Mesodermal cell (in vitro differentiated cells): ENCODE measurements around the gene C1orf21.

Source experiments
- H3K27ac ChIP-seq: 2 replicates; pipeline ENCODE4 v1.7.0; 2013; ENCODE audit warnings: mild to moderate bottlenecking, low read depth, low read length, moderate library complexity; ENCODE audit not compliant: severe bottlenecking
- H3K36me3 ChIP-seq: 2 replicates; pipeline ENCODE4 v1.7.1; 2013; ENCODE audit warnings: mild to moderate bottlenecking, low read length, moderate library complexity; ENCODE audit not compliant: control insufficient read depth, insufficient read depth
- H3K4me1 ChIP-seq: one replicate; pipeline ENCODE4 v1.7.1; 2013; ENCODE audit warnings: mild to moderate bottlenecking, low read length; ENCODE audit not compliant: insufficient read depth, control insufficient read depth, poor library complexity, severe bottlenecking
- H3K4me3 ChIP-seq: 2 replicates; pipeline ENCODE4 v1.7.0; 2013; ENCODE audit warnings: low read length, control low read depth, mild to moderate bottlenecking; ENCODE audit not compliant: insufficient read depth, poor library complexity, severe bottlenecking; ENCODE audit errors: extremely low read depth
- H3K9me3 ChIP-seq: 2 replicates; pipeline ENCODE4 v1.7.1; 2013; ENCODE audit warnings: mild to moderate bottlenecking, low read length, moderate library complexity; ENCODE audit not compliant: control insufficient read depth
- WGBS, 2 experiments: methylation state at CpG; one replicate each; pipeline ENCODE4 v1.1.5; 2013; ENCODE audit warnings: missing lambda C conversion rate in 2 of 2; ENCODE audit not compliant: insufficient coverage in 2 of 2; 5-methylcytosine and 5-hydroxymethylcytosine counted together

C1orf21 gene

GRCh38 chr1:184445997-184446396, 59.2 kb downstream of the C1orf21 start:
- Histone ChIP-seq H3K4me3 (no peak overlapping the region), H3K27ac (no peak overlapping the region), H3K4me1 (no peaks in the 10 kb centered on the region), H3K9me3 (no peaks in the 10 kb centered on the region), H3K36me3 (no peaks in the 10 kb centered on the region)
- 90 to 97% methylated on average over 2 of the region's 4 CpGs for WGBS, 2 experiments

GRCh38 chr1:184447651-184448185, 60.9 kb downstream of the C1orf21 start:
- Histone ChIP-seq H3K4me1 (no peaks in the 10 kb centered on the region), H3K36me3 (no peaks in the 10 kb centered on the region), H3K27ac (no peak overlapping the region), H3K9me3 (no peaks in the 10 kb centered on the region), H3K4me3 (no peak overlapping the region)
- WGBS, 2 experiments: 95% methylated on average over 6 of the region's 6 CpGs

DNA sequence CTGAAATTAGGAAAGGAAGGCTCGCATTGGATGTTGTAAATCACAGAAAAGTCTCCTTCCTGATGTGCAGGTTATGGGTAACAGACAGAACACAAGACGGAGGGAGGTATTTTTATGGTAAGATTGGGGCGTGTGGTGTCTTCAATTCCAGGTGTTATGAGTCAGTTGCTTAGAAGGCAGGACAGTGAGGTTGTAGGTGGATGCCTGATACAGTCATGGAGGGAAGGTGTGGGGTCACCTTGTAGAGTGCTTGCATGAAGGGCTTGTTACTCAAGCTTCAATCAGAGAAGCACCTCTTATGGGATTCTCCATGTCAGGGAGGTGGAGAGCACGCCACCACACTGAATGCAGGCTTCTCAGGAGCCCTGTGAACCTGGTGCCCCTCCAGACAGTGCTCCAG, 63.1 kb downstream of the C1orf21 start:
- Histone ChIP-seq H3K4me3 (no peak overlapping the region), H3K9me3 (no peaks in the 10 kb centered on the region), H3K4me1 (no peaks in the 10 kb centered on the region), H3K36me3 (no peaks in the 10 kb centered on the region), H3K27ac (no peak overlapping the region)
- WGBS, 2 experiments: 92 to 97% methylated on average over 4 of the region's 4 CpGs

DNA sequence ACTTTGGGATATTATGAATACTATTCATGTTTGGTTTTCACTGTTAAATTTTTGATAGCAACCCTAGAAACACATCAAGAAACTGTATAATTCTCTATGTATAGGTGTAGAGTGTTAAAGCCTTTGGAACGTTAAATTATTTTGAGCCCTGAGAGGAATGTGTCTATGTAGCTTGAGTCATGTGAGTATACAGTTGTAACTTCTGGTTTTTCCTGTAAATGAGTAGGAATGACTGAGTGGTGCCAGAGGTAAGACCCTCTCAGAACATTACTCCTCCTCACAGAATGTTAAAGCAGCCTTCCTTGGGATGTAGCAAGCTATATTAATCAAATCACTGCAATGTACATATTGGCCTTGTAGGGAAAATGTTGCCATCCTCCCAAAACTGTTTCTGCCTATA, 69.0 kb downstream of the C1orf21 start:
- Histone ChIP-seq H3K36me3 (no peaks in the 10 kb centered on the region), H3K27ac (no peak overlapping the region), H3K4me3 (no peak overlapping the region), H3K9me3 (no peaks in the 10 kb centered on the region), H3K4me1 (peaks cover 2% of the 10 kb centered on the region)
- no CpG with 5 or more reads among the region's 1 CpG for WGBS, 2 experiments

- WGBS, 2 experiments: 80% methylated on average over 2 of the region's 3 CpGs; no CpG with 5 or more reads in 1 of the 2 experiments
- Histone ChIP-seq H3K4me3 (no peak overlapping the region), H3K4me1 (peaks cover 6% of the 10 kb centered on the region), H3K9me3 (no peaks in the 10 kb centered on the region), H3K27ac (no peak overlapping the region), H3K36me3 (no peaks in the 10 kb centered on the region)
Observed at GRCh38 chr1:184456189-184456588, 69.4 kb downstream of the C1orf21 start.

GRCh38 chr1:184457500-184457899, 70.7 kb downstream of the C1orf21 start:
- no peak overlapping the region for H3K4me3 ChIP-seq
- 75 to 100% methylated on average over 1 to 2 of the region's 3 CpGs for WGBS, 2 experiments
- H3K4me1 ChIP-seq: peaks cover 18% of the 10 kb centered on the region
- H3K27ac ChIP-seq: no peak overlapping the region
- no peaks in the 10 kb centered on the region for H3K36me3 ChIP-seq
- H3K9me3 ChIP-seq: no peaks in the 10 kb centered on the region

DNA sequence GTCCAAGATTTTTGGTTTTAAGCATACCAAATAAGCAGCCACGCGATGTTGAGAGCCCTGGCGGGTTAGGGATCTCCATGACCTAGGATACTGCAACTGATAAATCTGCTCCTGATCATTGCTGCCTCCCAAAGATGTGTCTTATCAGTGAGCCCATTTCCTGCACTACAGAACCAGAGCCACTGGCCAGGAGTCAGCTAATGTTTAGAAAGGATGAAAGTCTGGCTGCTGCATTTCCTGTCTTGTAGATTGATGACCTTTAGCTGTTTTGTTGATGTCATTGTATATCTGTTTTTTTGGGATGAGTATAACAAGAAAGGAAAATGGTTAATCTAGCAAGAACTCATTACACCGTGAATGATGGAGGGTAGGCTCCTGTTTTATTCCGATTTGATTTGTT, 74.5 kb downstream of the C1orf21 start:
- 87 to 98% methylated on average over 3 to 5 of the region's 5 CpGs for WGBS, 2 experiments
- Histone ChIP-seq H3K4me1 (peaks cover 18% of the 10 kb centered on the region), H3K9me3 (no peaks in the 10 kb centered on the region), H3K36me3 (no peaks in the 10 kb centered on the region), H3K27ac (peak overlapping the region; percentile 33), H3K4me3 (no peak overlapping the region)

GRCh38 chr1:184462155-184462554, 75.3 kb downstream of the C1orf21 start:
- Histone ChIP-seq H3K4me3 (no peak overlapping the region), H3K9me3 (no peaks in the 10 kb centered on the region), H3K36me3 (no peaks in the 10 kb centered on the region), H3K4me1 (peaks cover 18% of the 10 kb centered on the region), H3K27ac (no peak overlapping the region)
- WGBS, 2 experiments: 78 to 100% methylated on average over 1 of the region's 3 CpGs

- WGBS, 2 experiments: 100% methylated on average over 1 to 2 of the region's 5 CpGs
- Histone ChIP-seq H3K4me1 (peaks cover 18% of the 10 kb centered on the region), H3K4me3 (no peak overlapping the region)
Observed at GRCh38 chr1:184462990-184463389, 76.2 kb downstream of the C1orf21 start.

GRCh38 chr1:184463680-184464079, 76.9 kb downstream of the C1orf21 start:
- H3K4me1 ChIP-seq: peaks cover 18% of the 10 kb centered on the region
- H3K27ac ChIP-seq: no peak overlapping the region
- H3K36me3 ChIP-seq: no peaks in the 10 kb centered on the region
- WGBS, 2 experiments: 67 to 83% methylated on average over 1 of the region's 1 CpG
- H3K4me3 ChIP-seq: no peak overlapping the region
- H3K9me3 ChIP-seq: no peaks in the 10 kb centered on the region

More at GRCh38 chr1:184462990-184463389, 76.2 kb downstream of the C1orf21 start:
- Histone ChIP-seq H3K36me3 (no peaks in the 10 kb centered on the region), H3K27ac (no peak overlapping the region), H3K9me3 (no peaks in the 10 kb centered on the region)

- H3K9me3 ChIP-seq: no peaks in the 10 kb centered on the region
- H3K27ac ChIP-seq: no peak overlapping the region
- H3K4me1 ChIP-seq: peaks cover 18% of the 10 kb centered on the region
- WGBS, 2 experiments: 92 to 100% methylated on average over 1 to 2 of the region's 4 CpGs
- H3K36me3 ChIP-seq: no peaks in the 10 kb centered on the region
- no peak overlapping the region for H3K4me3 ChIP-seq
Observed at GRCh38 chr1:184464757-184465156, 77.9 kb downstream of the C1orf21 start.
